Osteocyte (in vitro differentiated cells): ENCODE data around the gene CHST15. TPM values are rescaled to one million over a fixed set of nuclear protein-coding genes. Genes with fewer than 3 reads are reported as not detected.

Source experiments
- DNase-seq: peaks from one replicate; pipeline ENCODE4 v3.0.0; 2021; ENCODE audit warnings: mixed read lengths; ENCODE audit not compliant: unreplicated experiment; ENCODE audit errors: extremely low spot score
- H3K27ac Mint-ChIP-seq: one replicate; pipeline ENCODE4 v1.8.0; 2021; ENCODE audit warnings: mild to moderate bottlenecking, mixed read lengths; ENCODE audit not compliant: unreplicated experiment
- H3K27me3 Mint-ChIP-seq: one replicate; pipeline ENCODE4 v1.8.0; 2021; ENCODE audit warnings: mixed read lengths; ENCODE audit not compliant: unreplicated experiment
- H3K36me3 Mint-ChIP-seq: one replicate; pipeline ENCODE4 v1.8.0; 2021; ENCODE audit warnings: mixed read lengths; ENCODE audit not compliant: unreplicated experiment
- H3K4me1 Mint-ChIP-seq: one replicate; pipeline ENCODE4 v1.8.0; 2021; ENCODE audit warnings: mixed read lengths; ENCODE audit not compliant: unreplicated experiment
- H3K4me3 Mint-ChIP-seq: one replicate; pipeline ENCODE4 v1.8.0; 2021; ENCODE audit warnings: mild to moderate bottlenecking, moderate library complexity, mixed read lengths; ENCODE audit not compliant: unreplicated experiment
- H3K9me3 Mint-ChIP-seq: one replicate; pipeline ENCODE4 v1.8.0; 2021; ENCODE audit warnings: mixed read lengths; ENCODE audit not compliant: unreplicated experiment
- CTCF ChIP-seq: fragments of 200-600 bp; sonication (generic); IDR thresholded peaks from 2 replicates; pipeline ENCODE4 v1.5.0; 2021; ENCODE audit warnings: antibody characterized with exemption, mild to moderate bottlenecking, moderate library complexity
- total RNA-seq: library from RNA; stranded (reverse); gene quantifications from 2 replicates; pipeline ENCODE4 v1.2.1, GENCODE V29; 2021

Gene CHST15
- total RNA-seq, 1 donor from 2014 or later: 66.3 TPM

GRCh38 chr10:124005991-124006392 is 87.4 kb downstream of the CHST15 start:
- peaks cover 23% of the 10 kb centered on the region for H3K4me1 Mint-ChIP-seq
- peaks cover 47% of the 10 kb centered on the region for H3K36me3 Mint-ChIP-seq
- DNase-seq: no peak
- no peaks in the 10 kb centered on the region for H3K27me3 Mint-ChIP-seq
- H3K9me3 Mint-ChIP-seq: no peaks in the 10 kb centered on the region
- no peak overlapping the region for H3K4me3 Mint-ChIP-seq
- no peak for TF ChIP-seq CTCF
- H3K27ac Mint-ChIP-seq: peak overlapping the region; percentile 28

GRCh38 chr10:124005091-124005490 is 88.3 kb downstream of the CHST15 start:
- no peaks in the 10 kb centered on the region for H3K9me3 Mint-ChIP-seq
- no peak overlapping the region for H3K4me3 Mint-ChIP-seq
- H3K36me3 Mint-ChIP-seq: peaks cover 45% of the 10 kb centered on the region

GRCh38 chr10:124004663-124005004 is 88.8 kb downstream of the CHST15 start:
- no peak for DNase-seq
- no peak overlapping the region for H3K4me3 Mint-ChIP-seq
- no peaks in the 10 kb centered on the region for H3K27me3 Mint-ChIP-seq
- no peak overlapping the region for H3K27ac Mint-ChIP-seq
- peaks cover 31% of the 10 kb centered on the region for H3K4me1 Mint-ChIP-seq
- H3K36me3 Mint-ChIP-seq: peaks cover 42% of the 10 kb centered on the region
- TF ChIP-seq CTCF: no peak
- H3K9me3 Mint-ChIP-seq: no peaks in the 10 kb centered on the region

More at GRCh38 chr10:124005091-124005490, 88.3 kb downstream of the CHST15 start:
- Mint-ChIP-seq H3K4me1 (peaks cover 29% of the 10 kb centered on the region), H3K27me3 (no peaks in the 10 kb centered on the region), H3K27ac (no peak overlapping the region)
- no peak for DNase-seq
- TF ChIP-seq CTCF: no peak

GRCh38 chr10:124003871-124004662 is 89.3 kb downstream of the CHST15 start:
- no peak overlapping the region for H3K27ac Mint-ChIP-seq
- no peaks in the 10 kb centered on the region for H3K27me3 Mint-ChIP-seq
- peaks cover 37% of the 10 kb centered on the region for H3K36me3 Mint-ChIP-seq
- H3K9me3 Mint-ChIP-seq: no peaks in the 10 kb centered on the region
- H3K4me1 Mint-ChIP-seq: peaks cover 35% of the 10 kb centered on the region
- no peak overlapping the region for H3K4me3 Mint-ChIP-seq
- no peak for TF ChIP-seq CTCF
- DNase-seq: peak; percentile 40

- peaks cover 32% of the 10 kb centered on the region for H3K36me3 Mint-ChIP-seq
- TF ChIP-seq CTCF: no peak
- no peak overlapping the region for H3K27ac Mint-ChIP-seq
- no peak overlapping the region for H3K4me3 Mint-ChIP-seq
- DNase-seq: peak; percentile 34
- no peaks in the 10 kb centered on the region for H3K9me3 Mint-ChIP-seq
- H3K27me3 Mint-ChIP-seq: no peaks in the 10 kb centered on the region
- peaks cover 39% of the 10 kb centered on the region for H3K4me1 Mint-ChIP-seq
Observed at GRCh38 chr10:124003481-124003870, 89.9 kb downstream of the CHST15 start.
